Fibroblast of skin of left biceps (primary cell): ENCODE results near the gene SLC38A11.
"Not testable (repeated sequence)": the region's sequence is repeated elsewhere in the genome, so short reads cannot be mapped to it uniquely, and the experiment has no call there.

Experiments used
- DNase-seq, 2 experiments: peaks; one replicate each; pipeline ENCODE4 v3.0.0-alpha.2; 2013; ENCODE audit warnings: low read depth in 2 of 2

The SLC38A11 gene

GRCh38 chr2:164954954-164955701, at the start of gene SLC38A11:
Gene SLC38A11, minus strand, starts transcription at chr2:164955525. Its CDS starts 278 bp downstream, at chr2:164955247.
- DNase-seq: no peak

DNA sequence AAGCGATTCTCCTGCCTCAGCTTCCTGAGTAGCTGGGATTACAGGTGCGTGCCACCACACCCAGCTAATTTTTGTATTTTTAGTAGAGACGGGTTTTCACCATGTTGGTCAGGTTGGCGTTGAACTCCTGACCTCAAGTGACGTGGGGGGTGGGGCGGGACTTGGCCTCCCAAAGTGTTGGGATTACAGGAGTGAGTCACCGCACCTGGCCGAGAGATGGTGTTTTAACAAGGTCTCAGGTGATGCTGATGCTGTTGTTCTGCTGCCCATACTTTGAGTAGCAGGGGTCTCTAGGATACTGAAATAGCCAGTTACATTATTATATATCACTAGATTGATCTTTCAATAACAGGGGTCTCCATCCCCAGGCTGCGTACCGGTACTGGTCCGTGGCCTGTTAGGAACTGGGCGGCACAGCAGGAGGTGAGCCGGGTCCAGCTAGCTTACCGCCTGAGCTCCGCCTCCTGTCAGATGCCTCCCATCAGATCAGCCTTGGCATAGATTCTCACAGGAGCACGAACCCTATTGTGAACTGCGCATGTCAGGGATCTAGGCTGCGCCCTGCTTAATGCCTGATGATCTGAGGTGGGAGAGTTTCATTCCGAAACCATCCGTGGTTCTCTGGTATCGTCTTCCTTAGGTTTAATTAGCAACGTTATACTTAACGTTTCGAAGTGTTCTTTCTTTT, 48.3 kb upstream of the SLC38A11 start:
- no peak for DNase-seq

DNA sequence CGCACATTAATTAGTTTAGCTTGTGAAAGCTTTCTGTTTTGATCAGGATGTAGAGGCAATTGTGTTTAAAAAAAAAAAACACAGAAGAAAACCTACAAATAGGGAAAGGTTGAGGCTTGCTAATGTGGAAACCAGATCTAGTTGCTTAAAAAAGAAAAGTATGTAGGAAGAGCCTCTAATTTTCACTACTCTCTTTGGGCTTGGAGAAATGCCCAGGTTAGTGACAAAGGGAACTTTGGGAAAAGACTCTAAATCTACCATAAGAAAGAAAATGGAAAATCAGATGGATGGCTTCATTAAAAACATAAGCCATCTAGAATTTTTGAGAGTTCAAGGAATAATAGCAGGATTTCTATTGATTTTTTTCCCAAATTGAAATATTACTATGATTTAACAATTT, 47.3 kb upstream of the SLC38A11 start:
- DNase-seq: no peak

GRCh38 chr2:164994664-164995299, 39.5 kb upstream of the SLC38A11 start:
- DNase-seq: not testable (repeated sequence)

- no peak for DNase-seq
These were observed 38.1 kb upstream of the SLC38A11 start for GRCh38 chr2:164993287-164994016.

GRCh38 chr2:164992818-164993217, 37.5 kb upstream of the SLC38A11 start:
- DNase-seq: peak; percentile 76 to 79

GRCh38 chr2:164992093-164992454, 36.7 kb upstream of the SLC38A11 start:
- DNase-seq: not testable (repeated sequence)

DNA sequence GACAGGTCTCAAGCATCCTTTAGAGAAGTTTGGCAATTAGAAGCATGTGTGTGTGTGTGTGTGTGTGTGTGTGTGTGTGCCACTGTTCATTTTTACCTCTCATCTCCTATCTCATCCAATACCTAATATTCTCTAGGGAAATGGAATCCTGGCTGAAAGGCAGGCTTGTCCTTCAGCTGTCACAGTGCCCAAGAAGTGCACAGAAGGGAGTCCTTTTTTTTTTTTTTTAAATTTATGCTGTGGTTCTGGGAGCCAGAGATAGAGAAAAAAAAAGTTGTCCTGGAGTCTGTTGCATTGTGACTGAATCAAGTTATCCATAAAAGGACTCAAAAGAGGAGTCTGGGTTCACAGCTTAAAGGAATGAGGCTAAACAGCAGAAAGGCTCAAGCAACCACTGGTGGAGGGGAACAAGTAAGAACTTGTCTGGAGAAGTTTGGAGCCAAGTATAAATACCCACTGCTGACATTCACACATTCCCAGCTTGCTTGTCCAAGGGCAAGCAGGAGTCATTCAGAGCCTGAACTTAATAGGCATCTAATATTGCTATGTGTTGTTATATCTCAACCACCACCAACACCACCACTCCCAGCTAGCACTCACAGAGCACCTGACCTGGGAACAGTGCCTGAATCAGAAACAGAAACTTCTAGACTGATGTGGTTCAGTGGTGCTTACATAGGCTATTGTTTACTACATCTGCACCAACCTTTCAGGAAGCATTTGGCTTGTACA, 36.2 kb upstream of the SLC38A11 start:
- not testable (repeated sequence) for DNase-seq

- DNase-seq: peak in 1 of 2 experiments; percentile 55
These were observed 35.6 kb upstream of the SLC38A11 start for GRCh38 chr2:164990953-164991352.

GRCh38 chr2:164988805-164989204, 33.5 kb upstream of the SLC38A11 start:
- not testable (repeated sequence) for DNase-seq

- DNase-seq: not testable (repeated sequence)
These were observed 30.7 kb upstream of the SLC38A11 start for GRCh38 chr2:164986027-164986426.

GRCh38 chr2:164984428-164984827, 29.1 kb upstream of the SLC38A11 start:
- DNase-seq: peak in 1 of 2 experiments; percentile 52

GRCh38 chr2:164981217-164981990, 26.1 kb upstream of the SLC38A11 start:
- DNase-seq: peak in 1 of 2 experiments; percentile 15

- not testable (repeated sequence) for DNase-seq
These were observed 25.4 kb upstream of the SLC38A11 start for GRCh38 chr2:164980688-164981087.

DNA sequence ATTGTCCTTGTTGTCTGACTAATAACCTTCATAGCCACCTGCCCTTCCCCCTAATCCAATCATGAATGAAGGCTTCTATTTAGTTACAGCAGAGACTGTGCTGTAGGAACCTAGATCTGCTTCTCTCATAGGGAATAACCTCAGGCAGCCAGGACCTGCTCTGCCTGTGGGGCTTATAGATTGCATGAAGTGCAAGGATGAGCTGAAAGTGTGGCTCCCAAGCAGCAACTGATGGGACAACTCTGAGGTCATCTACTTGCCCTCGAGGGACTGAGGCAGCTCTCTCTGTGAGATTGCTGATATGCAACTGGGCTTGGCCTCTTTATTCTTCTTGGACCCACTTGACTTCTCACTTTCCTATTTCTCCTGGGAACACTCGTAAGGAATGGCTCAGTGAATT, 23.8 kb upstream of the SLC38A11 start:
- DNase-seq: no peak

DNA sequence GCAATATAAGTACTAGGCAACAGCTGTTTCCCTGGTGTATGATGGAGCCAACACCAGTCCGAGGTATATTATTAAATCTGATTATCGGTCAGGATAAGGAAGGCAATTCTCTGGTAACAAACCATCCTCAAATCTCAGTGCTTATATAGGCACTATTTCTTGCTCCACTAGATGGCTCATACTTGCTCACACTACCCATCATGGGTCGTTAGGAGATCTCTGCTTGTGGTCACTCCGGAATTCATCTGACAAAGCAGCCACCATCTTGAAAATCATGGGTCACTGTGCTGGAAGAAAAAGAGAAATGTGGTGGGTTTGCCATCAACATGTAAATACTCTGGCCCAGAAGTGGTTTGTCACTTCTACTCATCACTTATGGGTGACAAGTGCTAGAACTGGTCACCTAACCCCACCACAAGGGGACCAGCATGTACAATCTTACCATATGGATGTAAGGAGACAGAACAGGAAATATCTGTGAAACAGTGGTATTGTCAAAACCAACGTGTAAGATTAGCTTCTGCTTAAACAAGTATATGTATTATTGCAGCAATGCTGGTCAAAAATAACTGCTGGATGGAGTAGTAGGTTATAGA, 21.6 kb upstream of the SLC38A11 start:
- not testable (repeated sequence) for DNase-seq

DNA sequence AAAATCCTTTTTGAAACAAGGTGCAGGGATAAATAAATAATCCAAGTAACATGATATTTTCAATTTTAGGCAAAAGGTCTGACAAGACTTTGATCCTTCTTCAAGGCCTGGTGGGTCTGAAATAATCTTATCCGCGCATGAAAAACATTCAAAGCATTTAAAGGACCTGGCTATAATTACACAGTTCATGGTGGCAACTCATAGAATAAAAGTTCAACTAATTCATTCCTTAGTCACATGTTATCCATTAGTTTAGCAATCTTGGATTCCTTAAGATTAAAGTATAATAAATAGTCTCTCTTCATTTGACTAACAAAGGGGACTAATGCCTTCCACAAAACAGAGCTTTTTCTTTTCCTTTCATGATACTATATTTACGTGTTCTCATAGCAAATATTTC, 21.0 kb upstream of the SLC38A11 start:
- no peak for DNase-seq

DNA sequence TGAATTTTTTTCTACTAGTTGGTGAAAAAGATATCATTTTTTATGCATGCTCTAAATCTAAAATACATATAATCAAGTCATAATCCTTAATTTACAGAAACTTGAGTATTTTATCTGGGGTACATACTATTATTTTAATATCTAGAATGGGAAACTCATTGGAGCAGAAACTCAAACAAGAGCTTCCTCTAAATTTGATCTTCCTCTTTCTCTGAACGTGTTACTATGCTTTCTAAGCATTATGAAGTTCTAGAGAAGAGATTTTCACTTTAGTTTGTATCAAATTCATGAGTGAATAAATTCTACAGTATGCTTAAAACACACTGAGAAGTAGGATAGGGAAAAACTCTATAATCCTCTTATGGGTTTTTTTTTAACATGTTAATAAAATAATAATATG, 20.6 kb upstream of the SLC38A11 start:
- DNase-seq: no peak

GRCh38 chr2:164974221-164974620, 18.9 kb upstream of the SLC38A11 start:
- DNase-seq: no peak

DNA sequence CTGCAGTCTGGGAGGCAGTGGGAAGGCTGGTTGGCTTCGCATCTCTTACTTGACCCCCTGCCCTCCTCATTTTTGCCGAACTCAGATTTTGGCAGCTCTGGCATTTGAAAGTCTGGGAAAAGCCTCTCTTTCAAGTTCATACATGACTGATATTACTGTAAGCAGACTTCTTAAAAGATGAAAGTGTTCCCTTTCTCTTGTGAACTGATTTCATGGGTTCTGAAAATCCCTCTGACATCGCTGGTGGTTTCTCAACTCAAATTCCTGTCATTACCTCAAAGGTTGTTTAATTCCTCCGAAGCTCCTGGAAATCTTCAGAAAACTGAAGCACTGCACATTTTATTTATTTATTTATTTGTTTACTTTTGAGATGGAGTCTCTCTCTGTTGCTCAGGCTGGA, 16.9 kb upstream of the SLC38A11 start:
- DNase-seq: no peak
